ENCODE results near the gene DACH1.
"Not testable (repeated sequence)": the region's sequence is repeated elsewhere in the genome, so short reads cannot be mapped to it uniquely, and the experiment has no call there.

DACH1 gene

GRCh38 chr13:71828117-71828516 is 38.9 kb downstream of the DACH1 start:
- peak; percentile 4 to 18 for DNase-seq

- no peak for DNase-seq
Measured at GRCh38 chr13:71827241-71827640, 39.8 kb downstream of the DACH1 start.

- peak in 1 of 2 donors; percentile 30 for DNase-seq
Measured at GRCh38 chr13:71820699-71821098, 46.3 kb downstream of the DACH1 start.

GRCh38 chr13:71817335-71817734 is 49.7 kb downstream of the DACH1 start:
- no peak for DNase-seq

GRCh38 chr13:71814806-71815360 is 52.1 kb downstream of the DACH1 start:
- DNase-seq: no peak

GRCh38 chr13:71813187-71813586 is 53.8 kb downstream of the DACH1 start:
- DNase-seq: no peak

- DNase-seq: no peak
Measured at GRCh38 chr13:71811344-71811743, 55.7 kb downstream of the DACH1 start.

GRCh38 chr13:71808708-71809107 is 58.3 kb downstream of the DACH1 start:
- no peak for DNase-seq

GRCh38 chr13:71806886-71807285 is 60.1 kb downstream of the DACH1 start:
- no peak for DNase-seq

- peak; percentile 31 to 54 for DNase-seq
Measured at GRCh38 chr13:71803066-71803465, 63.9 kb downstream of the DACH1 start.

- DNase-seq: no peak
Measured at GRCh38 chr13:71801781-71802180, 65.2 kb downstream of the DACH1 start.

GRCh38 chr13:71801165-71801760 is 65.7 kb downstream of the DACH1 start:
- DNase-seq: no peak

- DNase-seq: no peak
Measured at GRCh38 chr13:71799324-71799723, 67.7 kb downstream of the DACH1 start.

GRCh38 chr13:71798707-71799106 is 68.3 kb downstream of the DACH1 start:
- no peak for DNase-seq

- DNase-seq: peak in 1 of 2 donors; percentile 9
Measured at GRCh38 chr13:71797517-71797916, 69.5 kb downstream of the DACH1 start.

GRCh38 chr13:71789693-71790329 is 77.2 kb downstream of the DACH1 start:
- no peak for DNase-seq

- no peak for DNase-seq
Measured at GRCh38 chr13:71789037-71789436, 78.0 kb downstream of the DACH1 start.

- DNase-seq: no peak
Measured at GRCh38 chr13:71787414-71787813, 79.6 kb downstream of the DACH1 start.

GRCh38 chr13:71786875-71787274 is 80.1 kb downstream of the DACH1 start:
- no peak for DNase-seq

- DNase-seq: no peak
Measured at GRCh38 chr13:71785361-71785760, 81.6 kb downstream of the DACH1 start.

- no peak for DNase-seq
Measured at GRCh38 chr13:71780546-71780945, 86.5 kb downstream of the DACH1 start.

- DNase-seq: not testable (repeated sequence)
Measured at GRCh38 chr13:71778998-71779397, 88.0 kb downstream of the DACH1 start.

- DNase-seq: peak in 1 of 2 donors; percentile 17
Measured at GRCh38 chr13:71775966-71776365, 91.0 kb downstream of the DACH1 start.

- DNase-seq: no peak
Measured at GRCh38 chr13:71774863-71775262, 92.1 kb downstream of the DACH1 start.

- no peak for DNase-seq
Measured at GRCh38 chr13:71773531-71773930, 93.5 kb downstream of the DACH1 start.
